Omental fat pad (tissue), 4 donors: ENCODE data around the gene CCNJL. TPM values are rescaled to one million over a fixed set of nuclear protein-coding genes. Genes with fewer than 3 reads are reported as not detected.

Experiments used
- ATAC-seq: fragments of 150-250 bp; one replicate; pipeline ENCODE4 v1.9.1; 2016; ENCODE audit warnings: mild to moderate bottlenecking, moderate library complexity; ENCODE audit not compliant: low FRiP score
- DNase-seq: peaks from one replicate; pipeline ENCODE4 v3.0.0-alpha.2; 2019; ENCODE audit warnings: low spot score
- CTCF ChIP-seq, 3 donors: fragments of 450-650 bp; IDR thresholded peaks; one replicate each; pipeline ENCODE4 v1.5.1; 2016 to 2017; ENCODE audit warnings: antibody characterized with exemption in 3 of 3, mild to moderate bottlenecking in 3 of 3, moderate library complexity in 2 of 3
- total RNA-seq, 4 donors: library from RNA; depleted of rRNA; stranded (reverse); fragments of >200 nt; gene quantifications; one replicate each; pipeline ENCODE4 v1.1.0, GENCODE V29; 2016

Gene CCNJL
- total RNA-seq, 4 donors from 2014 or later = 0.24 to 5.4 (median 0.45) TPM

- DNase-seq (no peak), ATAC-seq (no peak)
- no peak for TF ChIP-seq CTCF (IDR thresholded peaks at IDR 0.05)
Measured at GRCh38 chr5:160230686-160231527, 81.5 kb downstream of the CCNJL start.

- TF ChIP-seq CTCF (IDR thresholded peaks at IDR 0.05) = no peak
- ATAC-seq (no peak), DNase-seq (no peak)
Measured at GRCh38 chr5:160229190-160229742, 83.1 kb downstream of the CCNJL start, which contains the start of gene FABP6. Gene FABP6, plus strand, starts transcription at chr5:160229506. Its CDS starts 52 bp downstream, at chr5:160229558.

- ATAC-seq (no peak), DNase-seq (no peak)
- TF ChIP-seq CTCF (IDR thresholded peaks at IDR 0.05) = no peak
Measured at GRCh38 chr5:160227012-160227411, 85.4 kb downstream of the CCNJL start.

GRCh38 chr5:160221082-160221481 lies 91.3 kb downstream of the CCNJL start:
- DNase-seq (no peak), ATAC-seq (no peak)
- TF ChIP-seq CTCF (IDR thresholded peaks at IDR 0.05) = no peak

- TF ChIP-seq CTCF (IDR thresholded peaks at IDR 0.05) = no peak
- ATAC-seq (no peak), DNase-seq (no peak)
Measured at GRCh38 chr5:160219356-160219755, 93.0 kb downstream of the CCNJL start.

- DNase-seq = no peak
- TF ChIP-seq CTCF (IDR thresholded peaks at IDR 0.05) = no peak
- no peak for ATAC-seq
Measured at GRCh38 chr5:160213537-160213936, 98.8 kb downstream of the CCNJL start.

GRCh38 chr5:160211352-160211751 lies 101.0 kb downstream of the CCNJL start:
- TF ChIP-seq CTCF (IDR thresholded peaks at IDR 0.05) = no peak
- ATAC-seq = no peak

More at GRCh38 chr5:160211352-160211751, 101.0 kb downstream of the CCNJL start:
- DNase-seq = no peak
